Measurements from ENCODE around the gene AGA. TPM values are rescaled to one million over a fixed set of nuclear protein-coding genes. Genes with fewer than 3 reads are reported as not detected.

The AGA gene
- total RNA-seq, 1 experiment from 2014 or later: 21.5 TPM

DNA sequence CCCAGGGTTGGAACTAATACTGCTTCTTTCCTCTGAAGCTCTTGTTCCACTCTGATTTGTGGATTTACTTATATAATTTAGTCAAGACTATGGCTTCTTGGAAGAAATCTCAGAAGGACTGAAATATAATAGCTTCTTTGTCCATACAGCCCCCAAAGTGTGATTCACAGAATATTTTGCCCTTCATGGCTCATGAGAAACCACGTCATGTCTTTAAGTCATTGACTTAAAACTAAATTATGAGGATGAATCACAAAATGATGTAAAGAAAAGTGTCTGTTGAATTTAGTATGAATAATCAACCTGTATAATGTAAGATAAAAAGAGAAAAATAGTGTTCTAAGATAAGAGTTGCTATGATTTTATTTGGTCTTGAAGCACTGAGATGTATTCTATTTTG is 43.3 kb upstream of the AGA start:
- Histone ChIP-seq H3K36me3 (ENCODE audit: low read depth, low read length) (no peaks in the 10 kb centered on the region), H3K79me2 (ENCODE audit: low read length) (no peaks in the 10 kb centered on the region), H3K9me3 (ENCODE audit: low read length) (no peaks in the 10 kb centered on the region), H2AFZ (ENCODE audit: low read length) (no peak overlapping the region), H3K4me3 (ENCODE audit: low read length) (no peak overlapping the region), H3K9me2 (replicated peaks; ENCODE audit: low read length) (no peaks in the 10 kb centered on the region), H3K9ac (ENCODE audit: low read length) (peak overlapping the region; percentile 35; the same call in 1 of the 2 replicates), H4K20me1 (ENCODE audit: low read length) (no peaks in the 10 kb centered on the region), H3K27me3 (ENCODE audit: low read length) (no peaks in the 10 kb centered on the region), H3F3A (ENCODE audit: low read length, unreplicated experiment) (no peaks in the 10 kb centered on the region), H3K27ac (ENCODE audit: low read length) (peak overlapping the region; percentile 70), H3K4me1 (ENCODE audit: insufficient read depth, low read length) (peaks cover 19% of the 10 kb centered on the region), H3K4me2 (ENCODE audit: low read length) (no peak overlapping the region)
- ATAC-seq: no peak
- peak; percentile 45 for DNase-seq
- no TSS peak for BruUV-seq (replicated peaks)
- ChIA-PET CTCF (no interaction called here), POLR2A (ENCODE audit: unreplicated experiment) (no interaction called here)
- intact Hi-C loops (cut with micrococcal nuclease): no loop called here
- TF ChIP-seq EZH2phosphoT487 (IDR thresholded peaks at IDR 0.05; ENCODE audit: borderline replicate concordance, low read length) (no peak), EZH2 (IDR thresholded peaks at IDR 0.05; ENCODE audit: low read length, unreplicated experiment) (no peak)
- TF ChIP-seq, protein P1, sequence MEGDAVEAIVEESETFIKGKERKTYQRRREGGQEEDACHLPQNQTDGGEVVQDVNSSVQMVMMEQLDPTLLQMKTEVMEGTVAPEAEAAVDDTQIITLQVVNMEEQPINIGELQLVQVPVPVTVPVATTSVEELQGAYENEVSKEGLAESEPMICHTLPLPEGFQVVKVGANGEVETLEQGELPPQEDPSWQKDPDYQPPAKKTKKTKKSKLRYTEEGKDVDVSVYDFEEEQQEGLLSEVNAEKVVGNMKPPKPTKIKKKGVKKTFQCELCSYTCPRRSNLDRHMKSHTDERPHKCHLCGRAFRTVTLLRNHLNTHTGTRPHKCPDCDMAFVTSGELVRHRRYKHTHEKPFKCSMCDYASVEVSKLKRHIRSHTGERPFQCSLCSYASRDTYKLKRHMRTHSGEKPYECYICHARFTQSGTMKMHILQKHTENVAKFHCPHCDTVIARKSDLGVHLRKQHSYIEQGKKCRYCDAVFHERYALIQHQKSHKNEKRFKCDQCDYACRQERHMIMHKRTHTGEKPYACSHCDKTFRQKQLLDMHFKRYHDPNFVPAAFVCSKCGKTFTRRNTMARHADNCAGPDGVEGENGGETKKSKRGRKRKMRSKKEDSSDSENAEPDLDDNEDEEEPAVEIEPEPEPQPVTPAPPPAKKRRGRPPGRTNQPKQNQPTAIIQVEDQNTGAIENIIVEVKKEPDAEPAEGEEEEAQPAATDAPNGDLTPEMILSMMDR (conservative IDR thresholded peaks at IDR 0.05; ENCODE audit: low read depth, low read length): no peak

DNA sequence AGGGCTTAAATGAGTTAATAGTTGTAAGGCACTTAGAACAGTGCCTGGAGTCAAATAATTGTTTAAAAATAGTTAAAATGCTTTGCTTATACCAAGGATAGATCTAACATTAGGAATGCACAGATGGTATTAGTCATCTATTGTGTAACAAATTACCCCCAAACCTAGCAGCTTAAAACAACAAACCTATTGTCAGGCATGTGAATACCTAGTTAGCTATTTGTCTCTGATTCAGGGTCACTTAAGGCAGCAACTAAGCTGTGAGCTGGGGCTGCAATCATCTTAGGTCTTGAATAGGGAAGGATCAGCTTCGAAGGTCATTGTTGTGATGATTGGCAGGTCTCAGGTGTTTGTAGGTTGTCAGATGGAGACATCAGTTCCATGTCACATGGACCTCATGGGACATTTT is 42.4 kb upstream of the AGA start:
- H3K4me2 ChIP-seq (ENCODE audit: low read length): no peak overlapping the region
- CTCF ChIA-PET: no interaction called here

DNA sequence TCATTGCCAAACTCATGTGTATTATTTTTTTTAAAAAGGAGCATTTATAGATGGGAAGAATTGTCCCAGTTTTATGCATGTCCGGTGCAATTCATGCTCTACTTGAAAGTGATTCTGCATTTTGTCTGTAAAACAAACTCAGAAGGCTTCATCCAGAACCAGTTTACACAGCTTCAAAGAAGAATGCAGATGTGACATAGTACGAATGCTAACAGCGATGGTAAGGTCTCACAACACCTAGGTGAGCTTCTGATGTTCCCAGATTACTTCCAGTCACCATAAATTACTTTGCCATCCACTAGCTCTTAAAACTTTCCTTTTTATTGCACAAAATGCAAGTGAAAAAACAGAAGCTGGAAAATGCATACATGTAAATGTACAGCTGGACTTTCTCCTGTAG is 41.5 kb upstream of the AGA start:
- intact Hi-C loops (cut with micrococcal nuclease): no loop called here
- H3K4me3 ChIP-seq (ENCODE audit: low read length): no peak overlapping the region
- H4K20me1 ChIP-seq (ENCODE audit: low read length): no peaks in the 10 kb centered on the region
- H3K9ac ChIP-seq (ENCODE audit: low read length): no peak overlapping the region
- H3K4me1 ChIP-seq (ENCODE audit: insufficient read depth, low read length): peaks cover 19% of the 10 kb centered on the region
- H3K27ac ChIP-seq (ENCODE audit: low read length): no peak overlapping the region
- CTCF ChIA-PET: no interaction called here
- DNase-seq (no peak), ATAC-seq (no peak)
- no peaks in the 10 kb centered on the region for H3K79me2 ChIP-seq (ENCODE audit: low read length)
- no peak for TF ChIP-seq EZH2 (IDR thresholded peaks at IDR 0.05; ENCODE audit: low read length, unreplicated experiment)
- TF ChIP-seq, protein P1 (conservative IDR thresholded peaks at IDR 0.05; ENCODE audit: low read depth, low read length): no peak
- TF ChIP-seq EZH2phosphoT487 (IDR thresholded peaks at IDR 0.05; ENCODE audit: borderline replicate concordance, low read length): no peak
- no TSS peak for BruUV-seq (replicated peaks)
- POLR2A ChIA-PET (ENCODE audit: unreplicated experiment): no interaction called here
- no peaks in the 10 kb centered on the region for H3K9me2 ChIP-seq (replicated peaks; ENCODE audit: low read length)
- no peaks in the 10 kb centered on the region for H3K9me3 ChIP-seq (ENCODE audit: low read length)
- no peaks in the 10 kb centered on the region for H3F3A ChIP-seq (ENCODE audit: low read length, unreplicated experiment)
- H3K36me3 ChIP-seq (ENCODE audit: low read depth, low read length): no peaks in the 10 kb centered on the region
- no peak overlapping the region for H3K4me2 ChIP-seq (ENCODE audit: low read length)
- H2AFZ ChIP-seq (ENCODE audit: low read length): no peak overlapping the region
- H3K27me3 ChIP-seq (ENCODE audit: low read length): no peaks in the 10 kb centered on the region

More for the DNA sequence above, 42.4 kb upstream of the AGA start:
- peak; percentile 59 for DNase-seq
- POLR2A ChIA-PET (ENCODE audit: unreplicated experiment): no interaction called here
- TF ChIP-seq, protein P1 (conservative IDR thresholded peaks at IDR 0.05; ENCODE audit: low read depth, low read length): no peak
- no peak for TF ChIP-seq EZH2phosphoT487 (IDR thresholded peaks at IDR 0.05; ENCODE audit: borderline replicate concordance, low read length)
- TF ChIP-seq EZH2 (IDR thresholded peaks at IDR 0.05; ENCODE audit: low read length, unreplicated experiment): no peak
- H2AFZ ChIP-seq (ENCODE audit: low read length): no peak overlapping the region
- H3K4me3 ChIP-seq (ENCODE audit: low read length): no peak overlapping the region
- intact Hi-C loops (cut with micrococcal nuclease): no loop called here
- H3K9me3 ChIP-seq (ENCODE audit: low read length): no peaks in the 10 kb centered on the region
- H3K36me3 ChIP-seq (ENCODE audit: low read depth, low read length): no peaks in the 10 kb centered on the region
- H3K27me3 ChIP-seq (ENCODE audit: low read length): no peaks in the 10 kb centered on the region
- peak overlapping the region; percentile 70 for H3K27ac ChIP-seq (ENCODE audit: low read length)
- peak overlapping the region; percentile 35; the same call in 1 of the 2 replicates for H3K9ac ChIP-seq (ENCODE audit: low read length)
- no TSS peak for BruUV-seq (replicated peaks)
- no peaks in the 10 kb centered on the region for H3K79me2 ChIP-seq (ENCODE audit: low read length)
- no peaks in the 10 kb centered on the region for H3F3A ChIP-seq (ENCODE audit: low read length, unreplicated experiment)
- H3K4me1 ChIP-seq (ENCODE audit: insufficient read depth, low read length): peaks cover 19% of the 10 kb centered on the region
- H3K9me2 ChIP-seq (replicated peaks; ENCODE audit: low read length): no peaks in the 10 kb centered on the region
- no peaks in the 10 kb centered on the region for H4K20me1 ChIP-seq (ENCODE audit: low read length)
- ATAC-seq: peak; percentile 57; the same call in 1 of the 2 replicates
